Measurements from ENCODE around the gene TTC9B.

TTC9B gene

DNA sequence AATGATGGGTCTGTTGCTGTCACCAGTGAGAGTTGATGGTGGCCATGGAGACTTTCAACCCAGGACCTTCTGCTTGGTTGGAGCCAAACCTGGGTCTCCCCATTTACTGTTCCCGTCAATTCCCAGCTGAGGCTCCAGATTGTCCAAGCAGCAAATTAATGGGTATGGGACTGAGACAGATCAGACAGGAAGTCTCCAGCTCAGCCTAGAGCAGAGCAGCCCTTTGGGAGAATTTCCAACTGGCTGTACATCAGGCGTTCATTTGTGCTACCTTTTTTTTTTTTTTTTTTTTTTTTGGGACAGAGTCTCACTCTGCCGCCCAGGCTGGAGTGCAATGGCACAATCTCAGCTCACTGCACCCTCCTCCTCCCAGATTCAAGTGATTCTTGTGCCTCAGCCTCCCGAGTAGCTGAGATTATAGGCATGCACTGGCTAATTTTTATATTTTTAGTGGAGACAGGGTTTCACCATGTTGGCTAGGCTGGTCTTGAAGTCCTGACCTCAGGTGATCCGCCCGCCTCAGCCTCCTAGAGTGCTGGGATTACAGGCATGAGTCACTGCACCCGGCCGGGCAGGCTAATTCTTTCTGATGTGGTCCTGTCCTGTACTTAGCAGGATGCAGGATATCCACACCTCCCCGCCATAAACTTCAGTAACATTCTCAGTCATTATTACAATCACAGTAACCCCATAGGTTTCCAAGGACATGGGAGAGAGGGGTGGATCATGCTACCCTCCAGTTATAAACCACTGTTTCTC, 17.7 kb downstream of the TTC9B start:
- DNase-seq (ENCODE audit: low read depth) = no peak
- TF ChIP-seq, protein P1, sequence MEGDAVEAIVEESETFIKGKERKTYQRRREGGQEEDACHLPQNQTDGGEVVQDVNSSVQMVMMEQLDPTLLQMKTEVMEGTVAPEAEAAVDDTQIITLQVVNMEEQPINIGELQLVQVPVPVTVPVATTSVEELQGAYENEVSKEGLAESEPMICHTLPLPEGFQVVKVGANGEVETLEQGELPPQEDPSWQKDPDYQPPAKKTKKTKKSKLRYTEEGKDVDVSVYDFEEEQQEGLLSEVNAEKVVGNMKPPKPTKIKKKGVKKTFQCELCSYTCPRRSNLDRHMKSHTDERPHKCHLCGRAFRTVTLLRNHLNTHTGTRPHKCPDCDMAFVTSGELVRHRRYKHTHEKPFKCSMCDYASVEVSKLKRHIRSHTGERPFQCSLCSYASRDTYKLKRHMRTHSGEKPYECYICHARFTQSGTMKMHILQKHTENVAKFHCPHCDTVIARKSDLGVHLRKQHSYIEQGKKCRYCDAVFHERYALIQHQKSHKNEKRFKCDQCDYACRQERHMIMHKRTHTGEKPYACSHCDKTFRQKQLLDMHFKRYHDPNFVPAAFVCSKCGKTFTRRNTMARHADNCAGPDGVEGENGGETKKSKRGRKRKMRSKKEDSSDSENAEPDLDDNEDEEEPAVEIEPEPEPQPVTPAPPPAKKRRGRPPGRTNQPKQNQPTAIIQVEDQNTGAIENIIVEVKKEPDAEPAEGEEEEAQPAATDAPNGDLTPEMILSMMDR (IDR thresholded peaks at IDR 0.05; ENCODE audit: low read length, missing control alignments) = no peak
- no peak overlapping the region for H3K4me3 ChIP-seq (replicated peaks; ENCODE audit: low read depth, low read length)

DNA sequence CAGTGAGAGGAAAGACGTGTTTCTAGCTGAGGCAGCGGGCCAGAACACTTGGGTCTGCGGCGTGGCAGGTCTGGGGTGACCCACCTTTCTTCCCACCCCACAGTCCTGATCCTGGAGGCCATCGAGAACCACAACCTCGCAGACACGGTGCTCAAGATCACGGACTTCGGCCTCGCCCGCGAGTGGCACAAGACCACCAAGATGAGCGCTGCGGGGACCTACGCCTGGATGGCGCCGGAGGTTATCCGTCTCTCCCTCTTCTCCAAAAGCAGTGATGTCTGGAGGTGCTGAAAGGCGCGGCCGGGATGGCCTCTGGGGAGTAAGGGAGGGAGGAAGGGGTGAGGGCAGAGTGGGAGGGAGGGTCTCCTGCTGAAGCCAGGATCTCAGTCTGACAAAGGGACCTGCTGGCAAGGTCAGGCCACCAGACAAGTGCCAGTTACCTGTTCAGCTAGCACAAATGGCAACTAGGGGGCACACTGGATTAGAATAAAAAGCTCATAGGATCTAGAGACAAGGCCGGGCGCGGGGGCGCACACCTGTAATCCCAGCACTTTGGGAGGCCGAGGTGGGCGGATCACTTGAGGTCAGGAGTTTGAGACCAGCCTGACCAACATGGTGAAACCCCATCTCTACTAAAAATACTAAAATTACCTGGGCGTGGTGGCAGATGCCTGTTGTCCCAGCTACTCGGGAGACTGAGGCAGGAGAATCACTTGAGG, 19.8 kb downstream of the TTC9B start:
- H3K4me3 ChIP-seq (replicated peaks; ENCODE audit: low read depth, low read length) = no peak overlapping the region
- no peak for DNase-seq (ENCODE audit: low read depth)
- TF ChIP-seq, protein P1 (IDR thresholded peaks at IDR 0.05; ENCODE audit: low read length, missing control alignments) = no peak

DNA sequence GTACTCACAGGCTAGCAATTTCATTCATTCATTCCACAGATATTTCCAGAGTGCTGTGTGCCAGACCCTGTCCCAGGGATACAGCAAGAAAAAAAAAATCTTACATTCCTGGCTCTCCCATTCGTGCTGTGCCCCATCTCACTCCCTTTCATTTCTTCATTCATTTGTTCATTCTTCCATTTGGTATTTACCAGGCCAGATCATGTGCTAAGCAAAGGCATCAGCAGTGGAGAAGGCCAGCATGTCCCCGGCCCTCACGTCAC, 24.7 kb downstream of the TTC9B start:
- H3K4me3 ChIP-seq (replicated peaks; ENCODE audit: low read depth, low read length) = no peak overlapping the region
- TF ChIP-seq, protein P1 (IDR thresholded peaks at IDR 0.05; ENCODE audit: low read length, missing control alignments) = no peak
- DNase-seq (ENCODE audit: low read depth) = peak; percentile 19

DNA sequence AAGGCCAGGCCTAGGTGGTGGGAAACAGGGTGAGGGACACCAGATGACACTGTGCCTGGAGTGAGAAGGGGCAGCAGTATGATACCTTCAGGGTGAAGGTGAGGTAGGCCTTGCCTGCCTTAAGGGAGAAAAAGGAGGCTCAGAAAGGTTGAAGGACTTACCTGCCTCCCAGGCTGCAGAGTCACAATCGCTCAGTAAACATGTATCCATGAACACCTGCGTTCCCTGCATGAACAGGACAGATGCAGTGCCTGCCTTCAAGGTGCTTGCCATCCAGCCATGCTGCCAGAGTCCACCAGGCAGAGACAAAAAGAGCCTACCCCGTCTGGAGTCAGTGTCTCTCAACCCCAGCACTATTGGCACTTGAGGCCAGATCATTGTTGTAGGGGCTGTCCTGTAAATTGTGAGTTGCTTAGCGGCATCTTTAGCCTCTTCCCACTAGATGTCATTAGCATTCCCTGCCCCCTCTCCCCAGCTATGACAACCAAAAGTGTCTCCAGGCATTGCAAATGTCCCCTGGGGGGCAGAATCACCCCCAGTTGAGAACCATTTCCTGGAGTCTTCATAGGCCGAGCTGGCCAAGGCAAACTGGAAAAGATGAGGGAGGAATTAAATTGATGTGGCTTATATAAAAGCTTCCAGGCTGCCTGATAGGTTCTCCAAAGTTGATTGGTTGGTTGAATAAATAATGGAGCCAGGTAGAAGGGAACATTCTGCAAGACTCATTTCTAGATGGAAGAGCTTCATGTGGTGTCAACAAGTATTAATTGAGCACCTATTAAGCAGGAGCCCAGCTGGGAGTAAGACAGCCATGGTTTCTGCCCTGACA, 25.2 kb downstream of the TTC9B start:
- TF ChIP-seq, protein P1 (IDR thresholded peaks at IDR 0.05; ENCODE audit: low read length, missing control alignments) = no peak
- no peak for DNase-seq (ENCODE audit: low read depth)
- peak overlapping the region; percentile 87 for H3K4me3 ChIP-seq (replicated peaks; ENCODE audit: low read depth, low read length)

DNA sequence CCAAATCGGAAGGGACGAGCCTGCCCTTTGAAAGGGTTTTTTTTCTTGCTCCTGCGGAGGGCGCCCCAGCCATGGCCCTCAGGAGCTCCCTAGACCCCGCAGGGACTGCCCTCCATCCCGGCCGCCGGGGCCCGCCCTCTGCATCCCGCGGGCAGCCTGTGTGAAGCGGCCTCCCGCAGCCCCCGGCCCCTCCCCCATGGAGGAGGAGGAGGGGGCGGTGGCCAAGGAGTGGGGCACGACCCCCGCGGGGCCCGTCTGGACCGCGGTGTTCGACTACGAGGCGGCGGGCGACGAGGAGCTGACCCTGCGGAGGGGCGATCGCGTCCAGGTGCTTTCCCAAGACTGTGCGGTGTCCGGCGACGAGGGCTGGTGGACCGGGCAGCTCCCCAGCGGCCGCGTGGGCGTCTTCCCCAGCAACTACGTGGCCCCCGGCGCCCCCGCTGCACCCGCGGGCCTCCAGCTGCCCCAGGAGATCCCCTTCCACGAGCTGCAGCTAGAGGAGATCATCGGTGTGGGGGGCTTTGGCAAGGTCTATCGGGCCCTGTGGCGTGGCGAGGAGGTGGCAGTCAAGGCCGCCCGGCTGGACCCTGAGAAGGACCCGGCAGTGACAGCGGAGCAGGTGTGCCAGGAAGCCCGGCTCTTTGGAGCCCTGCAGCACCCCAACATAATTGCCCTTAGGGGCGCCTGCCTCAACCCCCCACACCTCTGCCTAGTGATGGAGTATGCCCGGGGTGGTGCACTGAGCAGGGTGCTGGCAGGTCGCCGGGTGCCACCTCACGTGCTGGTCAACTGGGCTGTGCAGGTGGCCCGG, 26.1 kb downstream of the TTC9B start:
- TF ChIP-seq, protein P1 (IDR thresholded peaks at IDR 0.05; ENCODE audit: low read length, missing control alignments) = no peak
- peak; percentile 25 for DNase-seq (ENCODE audit: low read depth)
- H3K4me3 ChIP-seq (replicated peaks; ENCODE audit: low read depth, low read length) = peak overlapping the region; percentile 87
